HepG2 (cell line): ENCODE measurements around the gene NDST1. TPM values are rescaled to one million over a fixed set of nuclear protein-coding genes. Genes with fewer than 3 reads are reported as not detected.
A peak's percentile ranks its signal among the peaks of the same experiment; 100 is the strongest.

Source experiments
- ATAC-seq: fragments of 200-7000 bp; cut with Tn5 transposase; 3 replicates; pipeline ENCODE4 v1.9.1; 2020; ENCODE audit warnings: mild to moderate bottlenecking, moderate library complexity
- BruUV-seq: library from RNA; stranded (reverse); fragments of 400-500 nt; replicated peaks from 2 replicates; lab custom pipeline; 2021; lab: Mats Ljungman, UMichigan
- CTCF ChIA-PET: fragments of 300-600 bp; formaldehyde crosslinking; extraction: SDS; loops from one replicate; lab custom pipeline; 2021; ENCODE audit warnings: low total read pairs, inconsistent platforms, low intra/inter-chr PET ratio; lab: Yijun Ruan, JAX
- POLR2A ChIA-PET: fragments of 350-600 bp; sonication (Branson Sonifier 250); formaldehyde crosslinking; loops from one replicate; lab custom pipeline; 2020; ENCODE audit warnings: antibody characterized with exemption, inconsistent platforms; lab: Yijun Ruan, JAX
- DNase-seq: peaks from one replicate; pipeline ENCODE4 v3.0.0-alpha.2; 2015; ENCODE audit warnings: low spot score
- FAIRE-seq: peaks from 3 replicates; lab custom pipeline; 2011; peaks lifted over from hg19 to GRCh38; lab: Jason Lieb, UNC
- H2AFZ ChIP-seq: one replicate; pipeline ENCODE4 v1.6.1; 2011; ENCODE audit warnings: low read length, inconsistent platforms
- H3K27ac ChIP-seq: fragments of 300-600 bp; 3 replicates; pipeline ENCODE4 v1.8.0; 2011; ENCODE audit warnings: mixed run types, mild to moderate bottlenecking, mixed read lengths, low read length, inconsistent platforms; ENCODE audit not compliant: insufficient read depth; ENCODE audit errors: extremely low read length
- H3K27me3 ChIP-seq, 2 experiments: fragments of 200-600 bp in 1 of 2; 2 replicates in 1 of 2; 3 replicates in 1 of 2; pipeline versions ENCODE4 v1.6.0 to v1.8.0; 2011; ENCODE audit warnings: low read length in 2 of 2, mild to moderate bottlenecking in 2 of 2, moderate library complexity in 2 of 2, inconsistent platforms in 1 of 2; ENCODE audit not compliant: insufficient read depth in 2 of 2, control insufficient read depth in 1 of 2
- H3K36me3 ChIP-seq, 2 experiments: fragments of 200-600 bp in 1 of 2; replicated peaks in 1 of 2; 2 replicates in 1 of 2; 3 replicates in 1 of 2; pipeline versions ENCODE4 v1.5.1 to v1.8.0; 2011; ENCODE audit warnings: low read length in 2 of 2, inconsistent platforms in 1 of 2; ENCODE audit not compliant: insufficient read depth in 2 of 2, control insufficient read depth in 1 of 2
- H3K4me1 ChIP-seq: 2 replicates; pipeline ENCODE4 v1.5.1; 2012; ENCODE audit warnings: low read length, inconsistent platforms; ENCODE audit not compliant: insufficient read depth
- H3K4me2 ChIP-seq: 2 replicates; pipeline ENCODE4 v1.6.0; 2011; ENCODE audit warnings: low read depth, low read length, inconsistent platforms
- H3K4me3 ChIP-seq, 3 experiments: fragments of 200-600 bp in 1 of 3; sonication (generic), shearing (Covaris generic) in 1 of 3; replicated peaks in 1 of 3; 2 replicates each; pipeline ENCODE4 v1.5.1; 2011 to 2016; ENCODE audit warnings: low read length in 3 of 3, inconsistent platforms in 2 of 3, low read depth in 2 of 3, mild to moderate bottlenecking in 2 of 3, control low read depth in 1 of 3, mixed read lengths in 1 of 3; ENCODE audit not compliant: insufficient read depth in 1 of 3
- H3K79me2 ChIP-seq: one replicate; pipeline ENCODE4 v1.6.1; 2011; ENCODE audit warnings: low read length, inconsistent platforms; ENCODE audit not compliant: insufficient read depth
- H3K9ac ChIP-seq: 2 replicates; pipeline ENCODE4 v1.6.0; 2011; ENCODE audit warnings: mild to moderate bottlenecking, low read depth, low read length, inconsistent platforms; ENCODE audit not compliant: insufficient read depth
- H3K9me3 ChIP-seq: 2 replicates; pipeline ENCODE4 v1.5.1; 2012; ENCODE audit warnings: mild to moderate bottlenecking, low read length
- H4K20me1 ChIP-seq: 2 replicates; pipeline ENCODE4 v1.6.0; 2011; ENCODE audit warnings: inconsistent platforms, mild to moderate bottlenecking, low read length, moderate library complexity; ENCODE audit not compliant: insufficient read depth
- DNMT1 ChIP-seq: sonication (generic); formaldehyde crosslinking; IDR thresholded peaks from 2 replicates; pipeline ENCODE4 v1.5.1; 2020; ENCODE audit warnings: mild to moderate bottlenecking, missing genetic modification reagents
- ERF ChIP-seq: IDR thresholded peaks from 2 replicates; pipeline ENCODE4 v1.6.1; 2018; ENCODE audit warnings: missing biosample characterization, missing genetic modification reagents
- MLXIP ChIP-seq: sonication (generic); formaldehyde crosslinking; IDR thresholded peaks from 2 replicates; pipeline ENCODE4 v1.9.0; 2021; ENCODE audit warnings: missing genetic modification reagents, borderline replicate concordance
- PBX3 ChIP-seq: sonication (generic); formaldehyde crosslinking; IDR thresholded peaks from 2 replicates; pipeline ENCODE4 v1.8.1; 2023; ENCODE audit warnings: missing genetic modification reagents, inconsistent platforms, borderline replicate concordance
- RARA ChIP-seq: IDR thresholded peaks from 2 replicates; pipeline ENCODE4 v1.6.1; 2016; ENCODE audit warnings: missing genetic modification reagents, missing compliant biosample characterization
- SAFB2 ChIP-seq: sonication (generic); formaldehyde crosslinking; IDR thresholded peaks from 2 replicates; pipeline ENCODE4 v1.5.1; 2020; ENCODE audit warnings: missing genetic modification reagents, low read depth, mild to moderate bottlenecking, borderline replicate concordance
- SNRNP70 ChIP-seq: fragments of 200-400 bp; formaldehyde crosslinking; IDR thresholded peaks from 2 replicates; pipeline ENCODE4 v1.6.1; 2017; ENCODE audit warnings: mild to moderate bottlenecking, low read depth, low read length, moderate library complexity
- SSRP1 ChIP-seq: IDR thresholded peaks from 2 replicates; pipeline ENCODE4 v1.6.1; 2016; ENCODE audit warnings: control low read depth
- TCF7 ChIP-seq: sonication (generic); IDR thresholded peaks from 2 replicates; pipeline ENCODE4 v1.6.1; 2016; ENCODE audit warnings: antibody characterized with exemption, low read depth
- ZBED4 ChIP-seq: sonication (generic); formaldehyde crosslinking; IDR thresholded peaks from 2 replicates; pipeline ENCODE4 v1.4.0; 2020; ENCODE audit warnings: missing genetic modification reagents, borderline replicate concordance
- ZNF652 ChIP-seq: IDR thresholded peaks from 2 replicates; pipeline ENCODE4 v1.6.1; 2016; ENCODE audit warnings: low read depth, borderline replicate concordance
- ZNF772 ChIP-seq: sonication (generic); formaldehyde crosslinking; IDR thresholded peaks from 2 replicates; pipeline ENCODE4 v1.5.0; 2020; ENCODE audit warnings: mild to moderate bottlenecking, missing genetic modification reagents
- ZNF788 ChIP-seq: sonication (generic); formaldehyde crosslinking; IDR thresholded peaks from 2 replicates; pipeline ENCODE4 v1.5.0; 2020; ENCODE audit warnings: mild to moderate bottlenecking, missing genetic modification reagents, borderline replicate concordance
- WGBS: methylation state at CpG from one replicate; pipeline ENCODE4 v1.1.6; 2017; ENCODE audit warnings: low lambda C conversion rate; 5-methylcytosine and 5-hydroxymethylcytosine counted together
- in situ Hi-C: cut with HindIII; loops from 2 replicates; pipeline ENCODE4 v1.10.0; 2017; ENCODE audit warnings: low pct_unique_long_range_greater_than_20kb; ENCODE audit not compliant: extremely low pct_ligation_motif_present
- intact Hi-C: fragments of 100-400 bp; cut with micrococcal nuclease; formaldehyde crosslinking; loops from one replicate; pipeline ENCODE4 v1.10.0; 2022; ENCODE audit not compliant: unreplicated experiment
- polyA plus RNA-seq, 8 experiments: library from polyadenylated mRNA; depleted of rRNA in 3 of 8; stranded (reverse) in 7 of 8; unstranded in 1 of 8; fragments of >200 nt; fragmentation: Illumina TruSeq in 4 of 8; extraction: Trizol in 4 of 8; gene quantifications; 2 replicates each; pipeline versions ENCODE4 v1.2.1 to v1.2.3, GENCODE V29; 2011 to 2016; ENCODE audit warnings: low read depth in 4 of 8, missing spikeins in 1 of 8, mixed read lengths in 1 of 8; ENCODE audit not compliant: insufficient read depth in 1 of 8
- total RNA-seq, 5 experiments: library from RNA; depleted of rRNA; stranded (reverse); fragments of >200 nt; fragmentation: Illumina TruSeq; extraction: Trizol; gene quantifications; 2 replicates each; pipeline ENCODE4 v1.2.3, GENCODE V29; 2016; ENCODE audit warnings: low read depth in 1 of 5

Gene NDST1
- total and polyA plus RNA-seq, 2 of the 13 experiments (the other 11 are each of a cell fraction or from before 2014, with no cell fraction given), result 23.8 to 26.2 TPM

GRCh38 chr5:150544611-150545219 is 36.8 kb downstream of the NDST1 start (continued):
- TF ChIP-seq MLXIP (CRISPR knock-in tag) (no peak), SAFB2 (CRISPR knock-in tag) (0 out of 2 replicates have a peak, but pooled peaks have one; percentile 60), RARA (peak; percentile 37; the same call in 1 of the 2 replicates)

GRCh38 chr5:150545246-150545645 is 37.3 kb downstream of the NDST1 start:
- H4K20me1 ChIP-seq, result no peaks in the 10 kb centered on the region
- FAIRE-seq (no peak), DNase-seq (no peak), ATAC-seq (no peak)
- H3K79me2 ChIP-seq, result no peaks in the 10 kb centered on the region
- no peak overlapping the region for H3K9ac ChIP-seq
- ChIA-PET POLR2A (interaction anchor here (1.1 to 1.9 kb wide), 6 partner anchors 12 to 96 kb away, joined by 3 to 12 read pairs (median 6); partner anchors contain the start of gene RPS14), CTCF (interaction anchor here (1.2 to 2.8 kb wide), 9 partner anchors 15 to 95 kb away, joined by 3 to 51 read pairs (median 4); partner anchors contain the start of gene RPS14)
- H3K4me3 ChIP-seq, result no peak overlapping the region
- H3K27me3 ChIP-seq, result no peaks in the 10 kb centered on the region
- peaks cover 12 to 46% of the 10 kb centered on the region in 2 experiments; a peak in 4 of 5 replicates for H3K36me3 ChIP-seq
- no peaks in the 10 kb centered on the region for H3K9me3 ChIP-seq
- peaks cover 48% of the 10 kb centered on the region for H3K4me1 ChIP-seq
- intact Hi-C loops (no loop called here), in situ Hi-C loops (loop anchor here (10.0 kb wide), 1 partner anchor 90 kb away; no protein-coding TSS in a partner anchor)
- no TSS peak for BruUV-seq
- H2AFZ ChIP-seq, result no peak overlapping the region
- 94% methylated on average over 13 of the region's 13 CpGs for WGBS
- no peak overlapping the region for H3K4me2 ChIP-seq
- H3K27ac ChIP-seq, result no peak overlapping the region
- no peak for TF ChIP-seq ZNF652 (CRISPR knock-in tag)
- TF ChIP-seq SSRP1 (CRISPR knock-in tag), result no peak
- TF ChIP-seq SNRNP70, result no peak
- no peak for TF ChIP-seq ZNF788 (CRISPR knock-in tag)
- no peak for TF ChIP-seq ZNF772
- no peak for TF ChIP-seq ZBED4 (CRISPR knock-in tag)
- no peak for TF ChIP-seq PBX3 (CRISPR knock-in tag)
- no peak for TF ChIP-seq TCF7
- TF ChIP-seq DNMT1 (CRISPR knock-in tag), result no peak
- TF ChIP-seq ERF (CRISPR knock-in tag), result no peak
